GM18907 (cell line): ENCODE results near the gene EVPL.

Experiments
- ATAC-seq: cut with Tn5 transposase; IDR thresholded peaks from one replicate; pipeline ENCODE4 v1.9.1; 2021; ENCODE audit warnings: mild to moderate bottlenecking, moderate library complexity; ENCODE audit not compliant: unreplicated experiment

The EVPL gene

DNA sequence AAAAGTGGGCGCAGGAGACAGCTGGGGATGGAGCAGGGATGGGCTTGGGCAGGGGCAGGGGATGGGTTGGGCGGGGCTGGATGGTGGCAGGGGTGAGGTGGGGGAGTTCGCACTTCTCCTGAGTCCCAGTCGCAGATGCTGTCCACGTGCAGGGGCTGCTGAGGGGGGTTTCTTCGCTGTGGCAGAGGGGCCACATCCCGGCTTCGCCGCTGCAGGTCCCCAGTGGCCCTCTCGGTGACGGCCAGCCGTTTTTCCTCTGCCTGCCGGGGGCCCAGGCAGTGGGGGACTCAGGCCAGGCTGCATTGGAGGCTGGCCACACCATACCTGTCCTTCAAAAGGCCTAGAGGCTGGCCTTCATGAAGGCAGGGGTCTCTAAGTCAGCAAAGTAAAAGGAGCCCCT is 8.3 kb downstream of the EVPL start:
- ATAC-seq, result no peak

DNA sequence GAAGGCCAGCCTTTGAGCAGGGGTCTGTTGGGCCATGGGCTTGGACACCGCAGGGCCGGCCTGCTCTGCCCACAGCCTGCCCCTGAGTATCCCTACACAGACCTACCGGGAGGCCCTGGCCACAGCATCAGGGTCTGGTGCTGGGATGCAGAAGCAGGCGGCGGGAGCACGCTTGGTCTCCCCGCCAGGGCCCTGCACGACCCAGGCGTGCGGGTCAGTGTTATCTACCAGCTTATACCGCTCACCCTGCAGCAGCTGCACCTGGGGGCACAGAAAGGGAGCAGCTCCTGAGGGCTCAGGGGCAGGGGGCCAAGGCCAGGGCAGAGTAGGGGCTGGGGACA is 8.8 kb downstream of the EVPL start:
- no peak for ATAC-seq

DNA sequence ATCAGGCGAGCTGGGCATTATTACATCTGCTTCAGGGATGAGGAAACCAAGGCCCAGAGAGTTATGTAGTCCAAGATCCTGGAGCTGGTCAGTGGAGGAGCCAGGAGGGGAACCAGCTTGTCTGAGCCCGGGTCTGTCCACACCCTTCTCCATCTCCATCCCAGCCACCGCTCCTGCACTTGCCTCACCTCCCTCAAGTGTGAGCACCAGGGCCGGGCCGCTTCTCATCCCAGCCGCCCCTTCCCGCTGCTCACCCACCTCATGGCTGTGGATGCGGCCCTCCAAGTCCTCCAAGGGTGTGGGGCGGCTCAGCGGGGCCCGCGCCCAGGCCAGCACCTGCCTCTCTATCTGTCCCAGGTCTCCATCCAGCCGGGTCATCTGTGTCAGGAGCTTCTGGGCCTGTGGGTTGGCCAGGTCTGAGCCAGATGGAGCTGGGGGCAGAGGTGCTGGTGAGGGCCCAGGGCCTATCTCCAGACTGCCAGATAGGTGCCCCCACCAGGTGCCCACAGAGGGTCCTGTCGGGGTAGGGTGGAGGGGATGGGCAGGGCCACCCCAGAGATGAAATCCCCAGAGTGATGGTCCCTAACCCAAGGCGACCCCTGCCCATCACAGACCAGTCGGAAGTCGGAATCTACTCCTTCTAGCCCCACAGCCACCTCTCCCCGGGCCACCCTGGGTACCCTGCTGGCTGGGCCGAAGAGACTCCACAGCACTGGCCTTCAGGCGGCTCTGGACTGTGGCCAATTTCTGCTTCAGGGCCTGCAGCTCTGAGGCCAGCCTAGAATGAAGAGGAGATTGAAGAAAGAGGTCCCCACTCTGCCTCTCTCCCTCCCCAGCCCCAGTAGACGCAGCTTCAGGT is 9.4 kb downstream of the EVPL start:
- no peak for ATAC-seq

DNA sequence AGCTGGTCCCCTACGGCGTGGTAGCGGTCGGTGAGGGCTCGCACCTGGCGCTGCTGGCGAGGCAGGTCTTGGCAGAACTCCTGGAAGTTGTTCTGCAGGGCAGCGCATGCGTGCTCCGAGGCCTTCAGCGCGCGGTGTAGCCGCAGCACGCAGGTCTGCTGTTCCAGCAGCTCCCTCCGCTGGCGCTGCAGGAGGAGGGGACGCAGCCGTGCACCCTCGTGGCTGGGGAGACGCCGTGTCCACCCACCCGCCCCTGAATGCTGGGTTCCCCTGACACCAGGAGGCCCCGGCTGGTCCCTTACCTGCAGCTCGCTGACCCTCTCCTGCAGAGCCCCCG is 12.2 kb downstream of the EVPL start:
- no peak for ATAC-seq

DNA sequence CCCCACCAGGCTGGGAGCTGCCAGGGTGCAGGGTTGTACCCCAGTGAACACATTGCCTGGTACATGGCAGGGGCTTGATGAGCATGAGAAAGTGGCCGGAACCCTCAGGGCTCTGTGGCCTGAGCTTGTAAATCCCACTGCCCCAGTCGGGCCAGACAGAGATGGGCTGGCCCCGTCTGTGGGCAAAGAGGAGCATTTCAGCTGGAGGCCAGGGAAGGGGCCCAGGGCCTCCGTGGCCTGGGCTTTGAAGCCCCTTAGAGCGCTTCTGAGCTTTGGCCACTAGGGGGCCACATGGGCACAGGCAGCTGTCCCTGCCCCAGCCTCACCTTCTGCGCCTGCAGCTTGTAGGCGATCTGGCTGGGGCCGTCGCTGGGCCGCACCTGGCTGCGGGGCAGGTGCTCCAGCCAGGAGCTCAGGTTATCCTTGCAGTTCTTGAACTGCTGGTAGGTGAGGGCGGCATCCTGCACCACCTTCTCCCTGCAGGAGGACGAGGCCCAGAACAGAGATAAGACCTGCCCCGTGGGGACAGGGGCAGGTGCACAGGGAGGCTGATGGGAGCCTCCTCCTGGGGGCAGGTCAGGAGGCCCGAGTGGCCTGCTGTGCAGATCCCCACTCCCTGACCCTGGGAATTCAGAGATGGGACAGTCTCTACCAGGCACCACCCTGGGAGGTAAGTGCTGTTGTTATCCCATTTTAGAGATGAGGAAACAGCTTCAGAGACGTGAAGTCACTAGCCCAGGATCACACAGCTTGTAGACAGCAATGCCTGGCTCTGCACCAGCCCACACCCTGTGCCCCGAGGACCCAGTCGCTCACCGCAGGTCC is 12.8 kb downstream of the EVPL start:
- ATAC-seq, result no peak

DNA sequence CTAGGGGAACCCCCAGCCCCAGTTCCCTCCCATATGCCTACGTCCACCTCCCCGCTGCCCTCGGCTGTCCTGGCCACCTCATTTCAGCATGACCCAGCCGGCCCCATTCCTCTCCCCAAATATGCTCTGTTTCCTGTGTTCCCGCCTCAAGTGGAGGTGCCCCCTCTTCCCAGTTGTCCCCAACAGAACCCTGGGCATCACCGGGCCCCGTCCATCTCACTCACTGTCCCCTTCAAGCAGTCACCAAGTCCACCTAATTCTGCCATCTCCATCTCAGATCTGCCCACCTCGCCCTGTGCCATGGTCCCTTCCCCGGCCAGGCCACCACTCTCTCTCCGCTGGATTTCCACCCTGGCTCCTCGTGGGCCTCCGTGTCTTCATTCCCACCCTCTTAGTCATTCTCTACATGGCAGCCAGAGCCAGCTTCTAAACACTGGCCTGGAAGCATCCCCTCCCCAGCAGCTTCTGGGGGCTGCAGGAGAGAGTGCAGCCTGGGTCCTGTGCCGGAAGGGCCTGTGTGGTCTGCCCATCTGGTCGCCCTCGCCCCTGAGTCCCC is 13.7 kb downstream of the EVPL start:
- ATAC-seq, result no peak

DNA sequence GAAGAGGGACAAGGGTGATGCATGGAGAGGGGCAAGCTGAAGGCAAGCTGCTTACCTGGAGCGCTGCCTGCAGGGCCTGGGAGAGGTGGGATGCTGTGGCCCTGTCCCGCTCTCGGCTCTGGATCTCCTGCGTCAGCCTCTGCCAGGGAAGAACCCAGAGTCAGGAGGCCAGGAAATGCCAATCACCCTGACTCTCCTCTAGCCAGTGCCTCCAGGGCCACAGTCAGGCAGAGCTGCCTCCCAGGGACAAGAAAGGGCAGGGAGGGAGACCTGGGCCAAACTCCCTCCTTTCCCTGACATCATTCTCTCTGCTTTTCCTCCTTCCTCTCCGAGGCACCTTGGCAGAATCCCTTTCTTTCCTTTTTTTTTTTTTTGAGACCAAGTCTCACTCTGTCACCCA is 15.2 kb downstream of the EVPL start:
- ATAC-seq, result no peak

DNA sequence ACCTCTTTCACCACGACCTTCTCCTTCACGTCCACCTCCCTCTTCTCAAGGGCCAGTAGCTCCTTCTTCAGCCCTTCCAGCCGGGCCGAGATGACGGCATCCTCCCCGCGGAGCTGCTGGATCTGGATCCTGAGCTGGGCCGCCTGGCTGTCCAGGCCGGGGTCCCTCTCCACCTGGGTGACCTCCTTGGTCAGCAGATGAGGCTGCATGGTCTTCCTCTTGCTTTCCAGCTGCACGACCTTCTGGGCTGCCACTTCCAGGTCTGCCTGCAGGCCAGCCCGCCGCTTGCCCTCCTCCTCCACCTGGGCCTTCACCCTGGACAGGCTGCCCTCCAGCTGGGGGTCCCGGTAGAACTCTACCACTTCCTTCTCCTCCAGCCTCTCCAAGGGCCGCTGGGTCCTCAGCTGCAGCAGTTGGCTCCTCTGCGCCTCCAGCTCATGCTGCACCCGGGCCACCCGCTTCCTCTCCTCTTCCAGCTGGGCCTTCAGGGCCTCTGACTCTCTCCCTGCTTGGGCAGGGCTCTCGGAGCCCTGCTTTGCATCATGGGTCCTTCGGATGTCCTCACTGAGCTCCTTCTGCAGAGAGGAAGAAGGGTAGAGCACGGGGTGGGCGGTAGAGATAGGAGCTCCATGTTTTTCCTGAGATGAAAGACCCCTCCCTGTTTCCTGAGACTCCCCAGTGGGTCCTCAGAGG is 17.0 kb downstream of the EVPL start:
- no peak for ATAC-seq

DNA sequence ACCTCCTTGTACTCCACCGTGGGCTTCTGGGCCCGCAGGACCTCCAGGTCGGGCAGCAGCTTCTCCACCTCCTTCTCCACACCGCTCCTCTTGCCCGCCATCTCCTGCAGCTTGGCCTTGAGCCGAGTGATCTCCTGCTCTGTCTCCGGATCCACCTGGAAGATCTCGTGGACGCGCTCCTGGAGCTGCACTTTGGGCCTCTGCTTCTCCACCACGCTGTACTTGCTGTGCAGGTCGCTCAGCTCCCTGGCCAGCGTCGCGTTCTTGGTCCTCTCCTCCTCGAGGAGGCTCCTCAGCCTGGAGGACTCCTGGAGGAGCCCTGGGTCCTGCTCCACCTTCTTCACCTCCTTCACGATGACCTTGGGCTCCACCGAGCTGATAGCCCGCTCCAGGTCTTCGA is 17.7 kb downstream of the EVPL start:
- no peak for ATAC-seq

DNA sequence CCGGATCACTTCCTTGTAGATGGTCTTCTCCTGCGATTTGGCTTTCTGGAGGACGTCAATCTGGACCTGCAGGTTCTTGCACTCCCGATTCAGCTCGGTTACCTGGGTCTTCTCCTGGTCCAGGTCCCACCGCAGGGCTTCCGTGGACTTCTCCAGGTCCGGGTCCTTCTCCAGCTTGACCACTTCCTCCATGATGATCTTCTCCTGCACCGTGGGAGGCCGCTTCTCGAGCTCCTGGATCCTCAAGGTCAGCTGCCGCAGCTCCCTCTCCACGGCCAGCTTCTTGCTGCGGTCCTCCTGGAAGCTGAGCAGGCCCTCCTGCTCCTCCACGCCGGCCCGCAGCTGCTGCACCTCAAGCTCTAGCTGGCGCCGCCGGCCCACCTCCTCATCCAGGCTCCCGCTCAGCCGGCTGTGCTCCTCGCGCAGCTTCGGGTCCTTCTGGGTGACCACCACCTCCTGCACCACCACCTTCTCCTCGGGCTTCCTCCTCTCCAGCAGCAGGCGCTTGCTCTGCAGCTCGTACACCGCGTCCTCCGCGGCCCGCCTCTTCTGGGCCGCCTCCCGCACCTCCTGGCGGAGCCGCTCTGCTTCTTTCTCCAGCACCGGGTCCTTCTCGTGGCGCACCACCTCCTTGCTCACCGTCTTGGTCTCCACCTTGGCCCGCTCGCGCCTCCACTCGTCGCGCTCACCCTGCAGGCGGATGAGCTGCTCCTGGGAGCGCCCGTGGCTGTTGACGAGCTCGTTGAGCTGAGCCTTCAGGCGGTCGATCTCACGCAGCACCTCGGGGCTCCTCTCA is 18.3 kb downstream of the EVPL start:
- ATAC-seq, result no peak

DNA sequence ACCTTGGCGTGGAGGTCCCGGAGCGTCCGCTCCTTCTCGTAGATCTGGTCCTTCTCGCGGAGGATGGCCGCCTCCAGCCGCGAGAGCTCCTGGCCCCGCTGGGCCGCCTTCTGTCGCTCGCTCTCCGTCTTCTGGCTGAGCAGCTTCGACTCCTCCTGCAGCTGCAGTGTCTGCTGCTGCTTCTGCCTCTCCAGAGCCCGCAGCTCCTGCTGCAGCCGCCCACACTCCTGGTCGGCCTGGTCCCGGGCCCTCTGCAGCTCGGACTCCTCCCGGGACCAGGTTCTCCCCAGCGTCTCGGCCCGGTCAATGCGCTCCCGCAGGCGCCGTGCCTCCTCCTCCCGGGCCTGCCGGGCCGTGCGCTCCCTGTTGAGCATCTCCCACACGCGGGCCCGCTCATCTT is 18.9 kb downstream of the EVPL start:
- no peak for ATAC-seq

DNA sequence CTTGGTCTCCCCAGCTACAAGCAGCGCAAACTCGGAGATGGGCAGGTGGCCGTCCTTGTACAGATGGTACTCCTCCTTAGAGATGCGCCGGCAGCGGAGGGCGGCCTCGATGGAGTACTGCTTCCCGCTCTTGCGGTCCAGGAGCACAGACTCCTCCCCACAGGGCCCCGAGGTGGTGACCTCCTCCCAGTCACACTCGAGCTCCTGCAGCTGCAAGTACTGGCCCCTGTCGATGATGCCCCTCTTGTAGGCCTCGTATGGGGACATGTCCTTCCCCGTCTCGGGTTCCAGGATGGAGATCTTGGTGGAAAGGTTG is 19.3 kb downstream of the EVPL start:
- ATAC-seq, result no peak

DNA sequence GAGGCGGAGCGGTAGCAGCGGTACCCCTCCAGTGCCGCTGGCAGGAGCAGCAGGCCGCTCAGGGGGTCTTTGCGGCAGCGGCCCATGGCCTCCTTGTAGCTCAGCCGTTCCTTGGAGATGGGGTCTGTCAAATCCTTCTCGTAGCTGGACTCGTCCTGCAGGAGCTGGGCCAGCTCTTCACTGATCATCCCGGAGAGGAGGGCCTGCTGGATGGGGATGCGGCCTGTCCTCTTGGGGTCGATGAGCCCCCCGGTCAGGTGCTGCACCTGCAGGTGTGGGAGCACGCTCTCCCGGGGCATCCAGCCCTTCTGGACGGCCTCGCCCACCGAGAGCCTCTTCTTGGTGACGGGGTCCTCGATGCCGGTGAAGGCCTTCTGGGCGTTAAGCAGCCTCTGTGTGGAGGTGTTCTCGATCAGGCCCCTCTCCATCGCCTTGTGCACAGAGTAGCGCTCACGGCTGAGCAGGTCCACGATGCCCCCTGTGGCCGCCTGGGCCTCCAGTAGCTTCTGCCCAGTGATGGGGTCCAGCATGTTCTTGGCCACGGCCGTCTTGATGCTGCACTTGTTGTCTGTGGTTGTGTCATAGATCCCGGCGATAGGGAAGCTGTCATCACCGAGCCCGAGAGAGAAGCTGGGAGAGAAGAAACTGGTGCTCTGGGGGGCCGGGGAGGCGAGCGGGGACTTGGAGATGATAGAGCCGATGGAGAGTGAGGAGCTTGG is 19.8 kb downstream of the EVPL start:
- no peak for ATAC-seq

DNA sequence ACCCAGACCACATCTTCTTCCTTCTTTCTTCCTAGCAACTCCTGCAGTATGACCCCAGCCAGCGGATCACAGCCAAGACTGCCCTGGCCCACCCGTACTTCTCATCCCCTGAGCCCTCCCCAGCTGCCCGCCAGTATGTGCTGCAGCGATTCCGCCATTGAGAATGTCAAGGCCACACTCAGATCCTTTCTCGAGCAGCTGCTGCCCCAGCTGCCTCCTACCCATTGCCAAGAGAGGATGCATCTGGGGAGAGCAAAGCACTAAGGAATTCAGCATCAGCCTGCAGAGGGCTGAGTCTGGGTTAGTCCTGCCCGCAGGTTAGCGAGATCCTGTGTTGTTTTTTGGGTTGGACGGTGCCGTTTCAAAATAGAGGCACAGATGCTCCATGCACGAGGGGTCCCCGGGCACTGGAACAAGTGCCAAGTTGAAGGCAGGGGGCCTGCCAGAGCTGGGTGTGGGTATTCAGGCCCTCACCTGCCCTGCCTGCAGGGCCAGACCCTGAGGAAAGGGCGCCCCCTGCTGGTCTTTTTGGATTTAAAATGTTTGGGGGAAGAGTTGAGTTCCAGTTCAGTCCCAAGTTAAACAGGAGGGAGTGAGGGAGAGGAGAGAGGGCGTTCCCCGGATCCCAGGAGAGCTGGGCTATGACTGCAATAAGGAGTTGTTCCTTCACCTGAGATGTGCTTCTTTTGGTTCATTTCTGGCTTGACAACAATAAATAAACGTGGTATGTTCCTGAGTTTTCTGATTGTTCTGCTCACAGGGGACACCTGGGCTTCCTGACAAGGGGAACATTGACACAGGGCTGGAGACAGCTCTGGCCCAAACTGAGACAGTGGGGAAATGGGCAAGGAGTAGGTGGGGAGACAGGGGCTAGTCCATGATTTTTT is 21.6 kb downstream of the EVPL start:
- ATAC-seq, result no peak

DNA sequence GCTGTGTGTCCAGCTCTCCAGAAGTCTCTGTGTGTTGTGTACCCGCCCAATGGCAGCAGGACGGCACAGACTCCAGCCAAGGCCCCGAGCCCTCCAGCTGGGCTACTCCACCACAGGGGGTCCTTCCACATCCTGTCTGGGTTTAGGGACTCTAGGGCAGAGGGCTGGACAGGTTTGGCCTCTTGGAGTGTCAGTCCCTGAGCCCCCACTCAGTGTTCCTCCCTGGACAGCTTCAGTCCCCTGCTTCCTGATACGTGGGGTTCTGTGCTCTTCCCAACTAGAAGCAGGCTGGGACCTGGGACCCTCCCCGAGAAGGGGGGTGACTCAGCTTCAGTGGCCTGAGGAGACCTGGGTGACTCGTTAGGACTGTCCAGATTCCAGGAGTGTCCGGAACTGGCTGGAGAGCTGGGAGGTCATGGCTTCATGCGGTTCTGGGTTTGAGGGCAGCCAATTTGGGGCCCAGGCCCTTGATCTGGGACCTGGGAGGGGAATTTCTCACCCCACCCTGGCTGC is 22.3 kb downstream of the EVPL start:
- ATAC-seq, result no peak

DNA sequence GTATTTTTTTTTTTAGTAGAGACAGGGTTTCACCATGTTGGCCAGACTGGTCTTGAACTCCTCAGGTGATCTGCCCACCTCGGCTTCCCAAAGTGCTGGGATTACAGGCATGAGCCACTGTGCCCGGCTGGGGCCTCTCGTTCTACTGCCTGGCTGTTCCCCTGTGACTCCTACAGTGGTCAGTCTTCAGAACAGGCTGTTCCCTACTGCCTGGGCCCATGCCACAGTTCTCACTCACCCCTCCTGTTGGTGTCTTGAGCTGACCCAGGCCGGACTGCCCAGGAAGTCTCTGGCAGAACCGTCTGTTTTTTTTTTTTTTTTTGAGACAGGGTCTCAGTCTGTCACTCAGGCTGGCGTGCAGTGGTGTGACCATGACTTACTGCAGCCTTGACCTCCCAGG is 23.2 kb downstream of the EVPL start:
- no peak for ATAC-seq

DNA sequence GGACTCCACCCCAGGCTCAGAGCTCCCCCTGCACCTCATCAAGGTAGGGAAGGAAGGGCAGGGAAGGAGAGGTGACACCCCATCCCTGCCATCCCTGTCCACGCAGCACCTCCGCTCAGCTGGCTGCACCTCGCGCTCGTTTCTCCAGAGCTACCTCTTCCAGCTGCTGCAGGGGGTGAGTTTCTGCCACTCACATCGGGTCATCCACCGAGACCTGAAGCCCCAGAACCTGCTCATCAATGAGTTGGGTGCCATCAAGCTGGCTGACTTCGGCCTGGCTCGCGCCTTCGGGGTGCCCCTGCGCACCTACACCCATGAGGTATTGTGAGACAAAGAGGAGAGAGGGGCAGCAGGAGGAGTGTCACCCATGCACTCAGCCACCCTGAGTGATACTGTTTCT is 25.0 kb downstream of the EVPL start:
- ATAC-seq, result no peak

DNA sequence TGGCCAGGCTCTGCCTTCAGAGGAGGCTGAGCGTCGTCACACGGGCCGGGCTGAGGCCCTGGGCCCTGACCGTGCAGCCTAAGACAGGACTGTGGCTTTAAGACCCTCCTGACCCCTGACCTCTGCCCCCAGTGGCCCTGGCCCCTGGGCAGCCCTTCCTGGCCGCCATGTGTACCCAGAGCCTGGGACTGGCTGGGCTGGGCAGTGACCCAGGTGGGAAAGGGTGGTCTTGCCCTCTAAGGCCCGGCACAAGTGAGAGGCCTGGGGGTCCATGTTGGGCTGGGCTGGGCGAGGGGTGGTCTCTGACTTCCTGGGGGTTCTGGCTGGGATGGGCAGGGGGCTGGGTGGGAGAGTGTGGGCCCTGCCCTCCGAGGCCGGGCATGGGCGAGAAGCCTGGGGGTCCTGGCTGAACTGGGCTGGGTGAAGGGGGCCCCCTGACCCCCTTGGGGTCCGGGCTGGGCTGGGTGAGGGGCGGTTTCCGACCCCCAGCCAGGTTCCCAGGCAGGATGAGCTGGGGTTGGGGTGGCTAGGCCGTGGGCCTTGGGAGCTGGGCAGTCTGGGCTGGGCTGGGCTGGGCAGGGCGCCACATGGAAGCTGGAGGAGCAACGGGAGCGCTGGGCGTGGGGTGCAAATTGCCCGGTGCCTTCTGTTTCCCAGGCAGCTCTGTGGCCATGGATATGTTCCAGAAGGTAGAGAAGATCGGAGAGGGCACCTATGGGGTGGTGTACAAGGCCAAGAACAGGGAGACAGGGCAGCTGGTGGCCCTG is 26.2 kb downstream of the EVPL start, which contains the start of gene CDK3:
TSS of gene CDK3 (plus strand) at position 101 of the 767 bp plus-strand sequence. CDS start at position 672, 571 bp downstream.
- no peak for ATAC-seq
